Testis (tissue), 3 donors: Measurements from ENCODE around the gene HEXD. TPM values are rescaled to one million over a fixed set of nuclear protein-coding genes. Genes with fewer than 3 reads are reported as not detected.
A peak's percentile ranks its signal among the peaks of the same experiment; 100 is the strongest.

Source experiments
- DNase-seq: peaks from one replicate; pipeline ENCODE4 v3.0.0-alpha.2; 2019
- H3K27ac ChIP-seq, 2 donors: fragments of 200-600 bp; sonication (generic); one replicate each; pipeline ENCODE4 v1.5.1; 2019
- H3K27me3 ChIP-seq: fragments of 200-600 bp; sonication (generic); one replicate; pipeline ENCODE4 v1.5.1; 2019
- H3K36me3 ChIP-seq: fragments of 200-600 bp; sonication (generic); one replicate; pipeline ENCODE4 v1.5.1; 2017; ENCODE audit warnings: low read depth; ENCODE audit errors: missing control alignments
- H3K4me1 ChIP-seq: fragments of 200-600 bp; sonication (generic); one replicate; pipeline ENCODE4 v1.5.1; 2019
- H3K4me3 ChIP-seq, 2 donors: fragments of 200-600 bp; sonication (generic); one replicate each; pipeline ENCODE4 v1.5.1; 2017 to 2019
- H3K9me3 ChIP-seq: fragments of 200-600 bp; sonication (generic); one replicate; pipeline ENCODE4 v1.5.1; 2017
- POLR2A ChIP-seq: fragments of 450-650 bp; IDR thresholded peaks from one replicate; pipeline ENCODE4 v1.6.1; 2017; ENCODE audit warnings: antibody characterized with exemption, mild to moderate bottlenecking, moderate library complexity
- WGBS, 2 donors: methylation state at CpG; one replicate each; pipeline ENCODE4 v1.1.5; 2018; 5-methylcytosine and 5-hydroxymethylcytosine counted together
- intact Hi-C: fragments of 100-400 bp; cut with DNase I; formaldehyde crosslinking; loops from one replicate; pipeline ENCODE4 v1.15.1; 2023; ENCODE audit warnings: low total_unique reads
- polyA plus RNA-seq: library from polyadenylated mRNA; stranded (reverse); fragments of 350-450 nt; fragmentation: Illumina TruSeq; extraction: RNeasy Lipid Tissue Mini Kit (QIAGEN cat#74804); gene quantifications from one replicate; pipeline ENCODE4 v1.2.3, GENCODE V29; 2014; ENCODE audit warnings: low read depth, low replicate concordance; ENCODE audit not compliant: insufficient read depth
- total RNA-seq, 2 donors: library from RNA; depleted of rRNA; stranded (reverse); fragments of >200 nt; gene quantifications; one replicate each; pipeline ENCODE4 v1.2.3, GENCODE V29; 2016
- TF ChIP-seq, protein P1 (sequence below), 3 experiments: fragments of 450-650 bp in 2 of 3; fragments of 200-600 bp in 1 of 3; sonication (generic) in 1 of 3; IDR thresholded peaks; one replicate each; pipeline ENCODE4 v1.5.1; 2016 to 2019; ENCODE audit warnings: antibody characterized with exemption in 3 of 3, mild to moderate bottlenecking in 2 of 3, moderate library complexity in 1 of 3

Gene HEXD
- total and polyA plus RNA-seq, 3 donors from 2014 or later: 24.4 to 95.3 (median 90.9) TPM

DNA sequence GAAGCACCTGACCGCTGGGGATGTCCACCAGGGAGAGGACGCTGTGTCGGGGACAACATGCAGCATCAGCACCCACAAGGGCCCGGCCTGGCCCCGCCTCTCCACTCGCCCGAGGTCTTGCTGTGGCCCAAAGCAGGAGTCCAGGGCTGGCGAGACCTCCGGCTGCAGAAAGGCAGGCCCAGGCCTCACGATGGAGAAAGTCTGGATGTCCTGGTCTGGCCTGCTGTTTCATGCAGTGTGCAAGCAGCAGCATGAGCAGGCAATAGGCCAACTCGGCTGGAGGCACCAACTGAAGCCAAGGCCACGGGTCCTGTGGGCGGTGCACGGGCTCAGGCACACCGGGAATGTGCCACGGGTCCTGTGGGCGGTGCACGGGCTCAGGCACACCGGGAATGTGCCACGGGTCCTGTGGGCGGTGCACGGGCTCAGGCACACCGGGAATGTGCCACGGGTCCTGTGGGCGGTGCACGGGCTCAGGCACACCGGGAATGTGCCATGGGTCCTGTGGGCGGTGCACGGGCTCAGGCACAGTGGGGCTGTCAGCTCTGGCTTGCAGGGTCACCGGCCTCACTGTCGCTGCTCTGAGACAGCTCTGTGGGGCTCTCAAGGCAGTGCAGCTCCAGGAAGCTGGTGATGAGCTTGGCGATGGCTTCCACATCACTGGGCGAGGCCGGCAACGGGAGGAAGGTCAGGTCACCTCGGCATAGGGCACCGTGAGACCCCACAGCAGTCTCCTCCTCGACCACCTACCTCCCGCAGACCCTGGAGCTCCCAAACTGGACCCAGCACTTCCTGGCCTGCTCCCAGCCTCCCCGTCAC lies 25.5 kb downstream of the HEXD start:
- Histone ChIP-seq H3K4me1 (peaks cover 42% of the 10 kb centered on the region), H3K27ac (peak overlapping the region; percentile 62 to 66), H3K4me3 (no peak overlapping the region), H3K9me3 (no peaks in the 10 kb centered on the region), H3K27me3 (no peaks in the 10 kb centered on the region), H3K36me3 (no peaks in the 10 kb centered on the region)
- peak; percentile 92 for DNase-seq
- intact Hi-C loops: no loop called here
- 54 to 71% methylated on average over 4 to 39 of the region's 40 CpGs for WGBS, 2 donors
- TF ChIP-seq, protein P1, sequence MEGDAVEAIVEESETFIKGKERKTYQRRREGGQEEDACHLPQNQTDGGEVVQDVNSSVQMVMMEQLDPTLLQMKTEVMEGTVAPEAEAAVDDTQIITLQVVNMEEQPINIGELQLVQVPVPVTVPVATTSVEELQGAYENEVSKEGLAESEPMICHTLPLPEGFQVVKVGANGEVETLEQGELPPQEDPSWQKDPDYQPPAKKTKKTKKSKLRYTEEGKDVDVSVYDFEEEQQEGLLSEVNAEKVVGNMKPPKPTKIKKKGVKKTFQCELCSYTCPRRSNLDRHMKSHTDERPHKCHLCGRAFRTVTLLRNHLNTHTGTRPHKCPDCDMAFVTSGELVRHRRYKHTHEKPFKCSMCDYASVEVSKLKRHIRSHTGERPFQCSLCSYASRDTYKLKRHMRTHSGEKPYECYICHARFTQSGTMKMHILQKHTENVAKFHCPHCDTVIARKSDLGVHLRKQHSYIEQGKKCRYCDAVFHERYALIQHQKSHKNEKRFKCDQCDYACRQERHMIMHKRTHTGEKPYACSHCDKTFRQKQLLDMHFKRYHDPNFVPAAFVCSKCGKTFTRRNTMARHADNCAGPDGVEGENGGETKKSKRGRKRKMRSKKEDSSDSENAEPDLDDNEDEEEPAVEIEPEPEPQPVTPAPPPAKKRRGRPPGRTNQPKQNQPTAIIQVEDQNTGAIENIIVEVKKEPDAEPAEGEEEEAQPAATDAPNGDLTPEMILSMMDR (IDR thresholded peaks at IDR 0.05): no peak
- TF ChIP-seq POLR2A: no peak

DNA sequence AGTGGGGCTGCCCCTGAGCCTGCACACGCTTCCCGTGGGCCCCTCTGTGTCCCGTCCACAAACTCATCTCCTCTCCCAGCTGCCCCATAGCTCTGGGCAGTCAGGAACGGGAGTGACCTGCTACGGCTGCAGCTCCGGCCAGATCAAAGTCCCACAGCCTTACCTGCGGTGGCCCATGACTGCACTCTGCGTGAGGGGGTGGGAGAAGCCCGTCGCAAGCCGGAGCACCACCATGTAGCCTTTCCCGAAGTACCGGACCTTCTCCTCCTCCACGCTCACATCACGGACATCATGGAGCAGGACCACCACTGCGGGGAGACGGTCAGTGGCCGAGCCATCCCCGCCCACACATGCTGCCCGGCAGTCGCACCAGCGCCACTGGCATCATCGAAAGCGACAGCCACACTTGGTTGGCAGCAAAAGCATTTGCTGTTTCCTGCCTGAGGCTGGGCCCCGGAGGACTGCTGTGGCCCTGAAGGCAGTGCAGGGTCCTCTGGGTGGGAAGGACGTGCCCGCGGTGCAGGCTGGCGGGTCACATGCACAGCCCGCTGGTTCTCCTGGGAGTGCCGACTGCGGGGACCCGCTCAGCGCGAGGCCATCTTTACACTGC lies 26.2 kb downstream of the HEXD start:
- no peak for DNase-seq
- H3K27me3 ChIP-seq: no peaks in the 10 kb centered on the region
- no peak overlapping the region for H3K4me3 ChIP-seq
- intact Hi-C loops: no loop called here
- H3K36me3 ChIP-seq: no peaks in the 10 kb centered on the region
- TF ChIP-seq POLR2A: no peak
- H3K27ac ChIP-seq: peak overlapping the region in 1 of 2 donors; percentile 62
- H3K9me3 ChIP-seq: no peaks in the 10 kb centered on the region
- WGBS, 2 donors: 88 to 90% methylated on average over 25 to 35 of the region's 35 CpGs
- peaks cover 49% of the 10 kb centered on the region for H3K4me1 ChIP-seq

DNA sequence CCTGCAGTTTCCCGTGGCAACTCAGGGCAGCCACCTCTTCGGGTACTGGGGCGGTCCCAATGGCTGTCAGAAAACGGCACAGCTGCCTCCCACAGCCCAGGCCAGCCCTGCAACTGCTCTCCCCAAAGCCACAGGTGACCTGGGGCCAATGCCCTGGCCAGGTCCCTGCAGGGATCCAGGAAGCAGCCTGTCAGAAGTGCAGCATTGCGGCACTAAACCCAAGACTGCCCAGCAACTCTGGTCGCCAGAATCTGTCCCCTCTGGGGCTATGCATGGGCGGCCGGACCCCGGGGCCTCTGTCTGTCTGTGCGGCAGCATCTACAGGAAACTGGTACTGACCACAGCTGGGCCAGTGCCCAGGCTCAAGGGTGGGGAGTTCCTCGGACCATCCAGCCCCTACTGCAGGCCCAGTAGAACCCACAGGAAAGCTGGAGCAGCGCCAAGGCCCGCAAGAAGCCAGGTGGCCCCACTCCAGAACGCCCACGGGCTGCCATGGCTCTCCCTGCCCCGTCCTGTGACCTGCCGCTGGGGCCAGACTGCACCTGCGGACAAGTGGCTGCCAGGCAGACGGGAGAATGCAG lies 26.9 kb downstream of the HEXD start:
- no peak overlapping the region for H3K4me3 ChIP-seq
- 54 to 56% methylated on average over 6 to 19 of the region's 19 CpGs for WGBS, 2 donors
- TF ChIP-seq, protein P1 (IDR thresholded peaks at IDR 0.05): no peak
- no peak for TF ChIP-seq POLR2A
- DNase-seq: no peak
- intact Hi-C loops: no loop called here
- H3K27ac ChIP-seq: peak overlapping the region; percentile 24 to 61
- no peaks in the 10 kb centered on the region for H3K9me3 ChIP-seq
- H3K4me1 ChIP-seq: peaks cover 55% of the 10 kb centered on the region
- no peaks in the 10 kb centered on the region for H3K27me3 ChIP-seq
- H3K36me3 ChIP-seq: no peaks in the 10 kb centered on the region

DNA sequence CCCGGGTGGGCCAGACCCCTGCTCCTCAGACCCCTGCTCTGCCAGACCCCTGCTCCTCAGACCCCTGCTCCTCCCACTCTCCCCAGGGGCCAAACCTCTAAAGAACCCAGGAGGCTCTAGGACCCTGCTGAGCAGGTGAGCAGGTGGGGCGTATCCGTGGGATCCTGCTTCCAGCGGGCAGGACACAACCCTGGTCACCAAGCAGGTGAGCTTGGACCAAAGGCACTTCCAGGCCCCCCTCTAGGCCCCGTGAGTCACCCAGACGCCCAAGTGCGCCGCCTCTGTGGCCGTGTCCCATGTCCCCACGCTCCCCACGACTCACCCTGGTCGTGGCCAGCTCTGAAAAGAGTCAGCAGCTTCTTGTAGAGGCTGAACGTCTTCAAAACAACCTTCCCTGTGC lies 27.4 kb downstream of the HEXD start:
- no peaks in the 10 kb centered on the region for H3K36me3 ChIP-seq
- H3K27me3 ChIP-seq: no peaks in the 10 kb centered on the region
- peaks cover 55% of the 10 kb centered on the region for H3K4me1 ChIP-seq
- intact Hi-C loops: no loop called here
- no peak overlapping the region for H3K4me3 ChIP-seq
- WGBS, 2 donors: 74 to 84% methylated on average over 6 to 13 of the region's 13 CpGs
- no peak for DNase-seq
- no peaks in the 10 kb centered on the region for H3K9me3 ChIP-seq
- peak overlapping the region; percentile 24 to 61 for H3K27ac ChIP-seq
- TF ChIP-seq, protein P1 (IDR thresholded peaks at IDR 0.05): no peak
- no peak for TF ChIP-seq POLR2A

DNA sequence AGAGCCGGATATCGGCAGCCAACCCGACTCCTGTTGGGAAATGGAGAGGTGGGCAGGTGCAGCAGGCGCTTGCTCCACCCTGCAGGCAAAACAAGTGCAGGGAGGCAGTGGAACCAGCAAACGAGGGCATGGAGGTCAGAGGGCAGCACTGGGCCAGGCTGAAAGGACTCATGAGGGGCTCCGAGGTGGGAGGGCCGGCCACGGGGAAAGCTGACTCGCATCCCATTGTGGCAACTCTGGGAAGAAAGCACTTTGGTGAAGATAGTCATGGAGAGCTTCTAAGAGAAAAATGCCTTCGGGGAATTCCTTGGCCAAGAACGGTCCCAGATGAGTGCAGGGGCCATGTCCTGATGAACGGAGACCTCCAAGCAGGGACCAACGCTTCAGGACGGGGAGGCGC lies 28.0 kb downstream of the HEXD start:
- peak overlapping the region in 1 of 2 donors; percentile 24 for H3K27ac ChIP-seq
- H3K36me3 ChIP-seq: no peaks in the 10 kb centered on the region
- TF ChIP-seq, protein P1 (IDR thresholded peaks at IDR 0.05): no peak
- no peak for TF ChIP-seq POLR2A
- H3K27me3 ChIP-seq: no peaks in the 10 kb centered on the region
- no peak for DNase-seq
- peaks cover 56% of the 10 kb centered on the region for H3K4me1 ChIP-seq
- no peaks in the 10 kb centered on the region for H3K9me3 ChIP-seq
- 86 to 94% methylated on average over 15 of the region's 15 CpGs for WGBS, 2 donors
- no peak overlapping the region for H3K4me3 ChIP-seq
- intact Hi-C loops: no loop called here
